HG02943 (cell line): ENCODE measurements around the gene ABLIM2.

Experiments
- ATAC-seq: cut with Tn5 transposase; IDR thresholded peaks from one replicate; pipeline ENCODE4 v1.9.1; 2021; ENCODE audit warnings: mild to moderate bottlenecking, low read depth, moderate library complexity; ENCODE audit not compliant: unreplicated experiment

Gene ABLIM2

DNA sequence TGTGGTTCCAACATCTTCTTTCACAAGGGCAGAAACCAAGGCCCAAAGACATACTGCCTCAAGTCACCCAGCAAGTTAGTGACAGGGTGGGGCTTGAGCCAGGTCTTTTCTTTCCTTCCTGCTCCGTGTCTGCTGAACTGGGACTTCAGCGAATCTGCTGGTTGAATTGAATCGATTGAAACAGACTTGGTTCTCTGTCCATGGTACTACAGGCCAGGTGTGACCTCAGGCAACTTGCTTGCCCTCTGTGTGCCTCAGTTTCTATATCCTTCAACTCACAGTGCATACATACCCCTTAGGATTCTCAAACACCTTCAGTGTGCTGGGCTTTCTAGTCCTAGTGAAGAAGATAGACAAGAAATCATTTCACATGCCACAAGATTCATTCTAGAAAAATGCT, 2.0 kb upstream of the ABLIM2 start:
- ATAC-seq = no peak

DNA sequence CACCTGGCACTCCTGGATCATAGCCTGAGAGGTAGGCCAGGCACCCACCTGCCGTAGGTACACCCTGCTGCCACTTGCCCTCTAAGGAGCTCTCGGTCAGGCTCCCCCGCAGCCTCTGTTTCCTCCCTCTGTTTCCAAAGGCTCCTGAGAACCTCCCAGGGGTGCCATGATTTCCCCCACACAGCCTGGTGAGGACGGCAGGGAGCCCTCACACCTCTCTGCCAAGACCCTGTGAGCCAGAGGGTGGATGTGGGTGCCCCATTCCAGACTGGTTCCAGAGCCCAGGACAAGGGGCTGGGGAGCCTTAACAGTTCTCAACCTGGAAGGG, 1.6 kb upstream of the ABLIM2 start:
- no peak for ATAC-seq

DNA sequence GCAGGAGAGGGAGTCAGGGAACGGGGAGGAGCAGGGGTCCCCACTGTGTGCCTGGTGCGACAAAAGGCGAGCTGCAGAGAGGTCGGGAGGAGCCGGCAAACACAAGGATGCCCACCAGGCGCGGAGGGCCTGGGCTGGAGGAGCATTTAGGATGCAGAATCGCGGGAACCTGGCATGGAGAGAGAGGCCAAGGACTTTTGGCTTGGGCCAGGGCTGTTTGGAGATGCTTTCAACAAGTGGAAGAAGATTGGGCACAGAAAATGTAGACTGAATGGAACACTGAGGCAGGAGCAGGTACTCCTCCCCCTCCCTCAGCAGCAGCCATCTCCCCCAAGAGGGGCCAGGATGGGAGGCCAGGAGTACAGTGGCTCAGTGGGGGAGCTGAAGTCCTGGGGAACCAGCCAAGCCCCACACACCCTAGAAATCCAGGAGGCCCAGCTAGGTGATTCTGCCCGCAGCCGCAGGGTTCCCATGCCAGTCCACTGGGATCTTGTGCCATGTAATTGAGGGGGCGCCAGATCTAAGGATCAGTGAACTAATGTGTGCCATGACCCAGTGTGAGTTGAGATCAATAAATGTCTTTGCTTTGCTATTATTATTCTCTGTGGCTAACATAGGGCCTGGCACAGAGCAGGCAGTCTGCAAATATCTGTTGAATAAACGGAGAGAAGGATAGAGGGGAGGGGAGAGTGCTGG, 1.1 kb upstream of the ABLIM2 start:
- no peak for ATAC-seq

DNA sequence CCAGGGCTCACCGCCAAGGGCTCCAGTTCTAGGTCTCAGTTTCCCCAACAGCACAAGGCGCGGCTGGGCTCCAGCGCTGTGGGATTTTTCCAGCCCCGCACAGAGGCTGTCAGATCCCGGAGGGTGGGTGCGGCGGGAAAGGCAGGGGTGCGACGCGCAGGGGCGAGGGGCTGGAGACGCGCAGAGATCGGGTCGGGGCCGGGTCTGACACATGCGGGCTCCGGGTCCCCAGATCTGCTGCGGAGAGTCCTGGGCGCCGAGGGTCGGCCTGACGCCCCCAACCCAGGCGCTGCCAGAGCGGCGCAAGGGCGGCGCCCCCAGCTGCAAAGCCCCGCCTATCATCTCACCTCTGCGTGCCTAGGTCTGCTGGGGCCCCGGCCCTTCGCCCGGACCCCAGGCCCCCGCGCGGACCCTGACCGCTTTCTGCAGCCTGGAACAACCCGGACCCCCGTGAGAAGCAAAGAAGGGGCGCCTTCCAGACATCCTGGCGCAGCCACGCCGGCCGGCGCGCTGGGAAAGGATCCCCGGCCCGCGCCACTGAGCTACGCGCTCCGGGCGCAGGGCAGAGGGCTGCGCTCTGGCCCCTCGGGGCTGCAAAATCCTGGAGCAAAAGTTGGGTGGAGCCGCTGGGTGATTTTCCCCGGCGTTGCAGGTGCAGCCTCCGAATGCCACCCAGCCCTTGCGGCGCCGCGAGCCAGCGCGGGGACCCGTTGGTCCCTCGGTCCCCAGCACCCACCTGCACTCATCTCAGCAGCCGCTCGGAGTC, 486 bp downstream of the ABLIM2 start:
- no peak for ATAC-seq

DNA sequence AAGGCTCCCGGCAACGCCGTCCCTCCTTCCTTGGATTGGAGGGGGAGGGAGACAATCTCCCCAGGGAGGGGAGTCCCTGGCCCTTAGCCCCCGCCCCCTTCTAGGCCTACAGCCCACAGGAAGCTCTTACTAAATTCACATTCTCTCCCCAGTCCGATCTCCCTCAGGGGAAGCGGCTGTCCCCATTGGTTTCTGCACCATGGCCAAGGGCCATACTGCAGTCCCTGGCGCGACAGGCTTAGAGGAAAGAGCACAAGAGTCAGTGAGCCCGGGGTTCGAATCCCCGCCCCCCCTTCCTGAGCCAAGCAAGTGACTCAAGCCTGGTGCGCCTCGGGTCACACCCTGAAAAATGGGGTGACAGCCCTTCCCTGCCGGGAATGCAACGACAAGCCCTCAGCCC, 1.1 kb downstream of the ABLIM2 start:
- ATAC-seq = no peak

DNA sequence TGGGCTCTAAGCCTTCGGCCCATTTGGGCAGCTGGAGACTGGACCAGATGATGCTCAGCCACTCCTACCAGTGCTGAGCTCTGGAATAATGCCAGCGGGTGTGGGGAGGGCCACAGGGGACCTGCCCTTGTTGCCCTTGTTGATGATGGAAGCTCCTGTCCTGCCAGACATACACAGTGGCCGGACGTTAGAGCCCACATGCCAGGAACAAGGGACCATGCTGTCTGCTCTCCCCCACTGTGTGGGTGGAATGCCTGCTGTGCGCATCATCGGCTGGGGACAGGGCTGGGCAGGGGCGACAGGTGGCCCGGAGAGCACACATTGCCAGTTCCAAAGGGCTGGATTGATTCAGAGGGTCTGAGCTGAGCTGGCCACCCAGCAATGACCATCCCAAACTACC, 2.0 kb downstream of the ABLIM2 start:
- ATAC-seq = no peak

DNA sequence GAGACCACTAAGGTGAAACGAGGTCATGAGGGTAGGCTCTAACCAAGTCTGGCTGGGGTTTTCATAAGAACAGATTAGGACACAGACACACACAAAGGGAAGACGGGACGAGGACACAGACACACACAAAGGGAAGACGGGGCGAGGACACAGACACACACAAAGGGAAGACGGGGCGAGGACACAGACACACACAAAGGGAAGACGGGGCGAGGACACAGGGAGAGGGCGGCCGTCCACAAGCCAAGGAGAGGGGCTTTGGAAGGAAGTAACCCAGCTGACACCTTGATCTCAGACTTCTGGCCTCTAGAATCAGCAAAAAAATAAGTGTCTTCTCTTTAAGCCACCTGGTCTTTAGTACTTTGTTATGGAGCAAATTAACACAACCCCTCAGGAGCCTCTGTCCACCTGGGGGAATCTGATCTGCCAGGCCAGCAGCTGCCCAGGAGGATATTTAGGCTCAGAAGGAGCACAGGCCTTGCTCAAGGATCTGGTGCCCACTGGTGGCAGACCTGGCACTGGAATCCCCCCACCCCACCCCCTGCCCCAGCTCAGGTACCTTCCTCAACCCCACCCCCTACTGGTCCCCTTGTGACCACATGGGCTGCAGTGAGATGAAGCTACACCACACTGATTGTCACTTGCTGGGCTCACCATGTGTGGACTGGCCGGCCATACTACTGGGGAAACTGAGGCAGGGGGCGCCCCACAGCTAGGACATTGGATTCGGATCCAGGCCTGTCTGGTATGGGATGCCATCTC, 2.8 kb downstream of the ABLIM2 start:
- no peak for ATAC-seq

DNA sequence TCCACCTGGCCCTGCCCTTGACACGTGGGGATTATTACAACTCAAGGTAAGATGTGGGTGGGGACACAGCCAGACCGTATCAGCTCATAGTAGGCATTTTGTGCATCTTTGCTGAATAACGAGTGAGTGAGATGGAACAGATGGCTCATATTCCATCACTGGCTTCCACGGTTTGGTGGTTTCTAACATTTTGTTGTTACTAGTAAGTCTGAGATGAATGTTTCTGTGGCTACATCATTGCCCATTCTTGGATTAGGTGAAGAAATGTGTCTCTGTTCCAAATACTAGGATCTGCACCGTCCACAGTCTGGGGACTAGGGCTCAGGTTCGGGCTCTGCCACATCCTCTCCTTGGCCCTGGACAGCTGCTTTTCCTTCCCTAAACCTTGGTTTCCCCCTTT, 3.6 kb downstream of the ABLIM2 start:
- ATAC-seq = no peak

DNA sequence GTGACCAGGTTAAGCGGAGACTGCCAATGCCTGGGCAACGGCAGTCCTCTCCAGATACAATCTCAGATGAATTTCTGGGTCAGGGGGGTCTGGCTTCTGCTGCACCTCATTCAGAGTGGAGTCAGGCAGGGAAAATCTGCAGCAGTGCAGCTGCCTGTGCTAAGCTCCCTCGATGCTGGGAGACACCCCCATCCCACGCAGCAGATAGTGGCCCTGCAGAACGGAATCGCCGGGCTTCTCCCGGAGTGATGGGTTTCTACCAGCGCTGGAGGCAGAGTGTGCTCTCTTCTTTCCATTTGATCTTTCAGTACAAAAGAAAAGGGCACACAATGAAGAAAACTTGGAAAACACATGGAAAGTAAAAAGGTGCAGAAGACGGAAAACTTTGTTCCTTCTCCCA, 5.2 kb downstream of the ABLIM2 start:
- ATAC-seq = no peak

DNA sequence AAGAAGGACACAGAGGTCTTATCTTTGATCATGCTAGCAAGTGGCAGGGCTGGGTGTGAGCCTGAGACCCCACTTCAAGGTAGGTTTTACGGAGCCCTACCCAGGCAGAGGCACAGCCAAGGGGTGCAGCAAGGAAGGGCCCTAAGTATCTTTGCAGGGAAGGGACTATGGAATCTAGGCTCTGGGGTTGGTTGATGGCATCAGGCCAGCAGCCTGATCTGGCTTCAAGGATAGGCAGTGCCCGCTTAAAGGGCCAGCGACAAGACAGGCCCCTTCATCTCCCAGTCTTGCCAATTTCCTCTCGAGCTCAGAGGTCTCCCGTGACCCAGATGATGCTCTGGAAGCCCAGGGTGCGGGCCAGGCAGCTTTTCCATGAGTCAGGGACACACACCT, 5.8 kb downstream of the ABLIM2 start:
- no peak for ATAC-seq

DNA sequence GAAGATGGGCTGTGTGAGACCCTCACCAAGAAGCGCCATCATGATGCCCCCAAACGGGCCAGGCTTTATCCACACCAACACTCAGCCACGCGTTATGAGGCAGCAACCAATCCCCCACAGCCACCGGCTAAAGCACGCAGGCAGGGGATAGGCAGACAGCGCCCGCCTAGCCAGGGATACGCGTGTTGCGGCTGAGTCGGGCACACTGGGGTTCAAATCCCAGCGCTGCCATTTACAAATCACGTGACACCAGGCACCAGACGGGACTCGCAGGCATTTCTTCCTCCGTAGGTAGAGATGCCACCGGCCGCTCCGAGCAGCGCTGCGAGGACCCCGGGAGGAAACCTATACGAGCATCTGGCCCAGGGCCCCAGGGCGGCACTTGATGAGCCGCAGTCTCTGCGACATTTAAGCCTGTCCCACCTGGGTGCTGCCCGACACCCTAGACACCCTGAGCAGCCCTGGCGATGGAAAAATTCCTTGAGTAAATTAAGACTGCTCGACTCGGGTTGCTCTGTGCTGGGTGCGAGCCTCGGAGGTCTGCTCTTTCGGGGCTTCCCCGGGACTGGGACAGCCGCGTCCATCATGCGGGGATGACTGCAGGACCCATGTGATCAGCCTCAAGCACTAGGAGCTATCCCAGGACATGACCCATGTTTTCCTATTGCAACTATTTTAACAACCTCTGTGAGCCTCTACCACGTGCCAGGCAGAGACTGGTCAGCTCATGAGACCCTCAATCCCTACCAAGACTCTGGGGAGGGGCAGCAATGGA, 6.3 kb downstream of the ABLIM2 start:
- ATAC-seq = no peak

DNA sequence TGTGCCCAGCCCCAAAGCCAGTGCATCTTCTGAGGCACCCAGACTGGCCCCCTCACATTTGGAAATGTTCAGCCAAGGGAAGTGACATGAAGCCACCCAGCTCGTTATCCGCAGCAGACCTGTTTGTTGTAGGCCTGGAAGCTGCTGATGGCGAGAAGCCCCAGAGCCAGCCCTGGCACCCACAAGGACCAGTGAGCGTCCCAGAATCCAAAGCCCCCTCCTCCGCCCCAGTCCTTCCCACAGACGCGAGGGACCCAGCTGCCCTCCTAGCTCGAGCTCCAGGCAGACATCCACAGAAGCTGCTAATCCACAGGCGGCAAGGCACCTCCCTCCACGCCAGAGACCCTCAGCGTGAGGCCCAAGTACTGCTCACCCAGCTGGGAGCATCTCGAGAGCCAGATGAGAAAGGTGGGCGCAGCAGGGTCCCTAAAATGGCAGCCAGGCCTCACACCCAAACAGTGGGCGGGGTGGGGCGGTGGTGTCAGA, 7.4 kb downstream of the ABLIM2 start:
- no peak for ATAC-seq

DNA sequence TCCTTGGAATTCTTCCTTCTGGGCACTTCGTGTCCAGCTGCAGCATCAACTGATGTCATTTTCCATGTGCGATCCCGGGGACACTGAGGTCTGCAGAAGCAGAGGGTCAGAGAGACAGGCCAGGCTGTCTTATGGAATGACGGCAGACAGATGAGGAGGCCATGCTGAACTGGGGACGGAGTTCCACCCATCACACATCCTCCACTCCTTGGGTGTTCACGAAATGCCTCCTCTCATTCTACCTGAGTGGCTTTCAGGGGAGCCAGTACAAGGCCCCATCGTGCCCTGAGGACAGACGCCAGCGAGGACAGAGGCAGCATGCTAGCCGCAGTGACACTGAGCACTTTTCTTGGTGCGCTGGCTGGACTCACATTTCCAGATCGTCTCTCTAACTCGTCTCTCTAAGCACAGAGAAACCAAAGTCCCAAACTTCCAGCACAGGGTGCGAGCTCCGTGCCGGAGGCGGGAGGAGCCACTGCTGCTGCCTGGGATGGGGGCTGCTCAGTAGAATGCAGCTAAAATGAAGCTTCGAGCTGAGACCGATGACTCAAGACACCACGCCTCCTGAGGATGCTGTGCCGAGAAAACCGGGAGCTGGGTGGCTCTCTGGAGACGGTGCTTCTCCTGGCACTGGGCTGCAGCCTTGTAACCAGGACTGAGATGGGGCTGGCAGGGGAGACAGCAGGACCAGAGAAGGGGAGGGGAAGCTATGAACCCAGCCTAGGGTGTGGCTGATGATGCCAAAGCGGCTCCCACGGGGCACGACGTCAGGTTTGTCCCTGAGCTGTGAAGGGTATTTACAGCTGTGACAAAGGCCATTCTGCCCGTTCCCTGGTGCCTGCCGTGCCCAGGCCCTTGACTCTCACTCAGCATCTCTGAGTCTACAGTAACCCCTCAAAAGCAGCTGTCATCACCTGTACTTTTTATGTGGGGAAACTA, 8.2 kb downstream of the ABLIM2 start:
- ATAC-seq = no peak

DNA sequence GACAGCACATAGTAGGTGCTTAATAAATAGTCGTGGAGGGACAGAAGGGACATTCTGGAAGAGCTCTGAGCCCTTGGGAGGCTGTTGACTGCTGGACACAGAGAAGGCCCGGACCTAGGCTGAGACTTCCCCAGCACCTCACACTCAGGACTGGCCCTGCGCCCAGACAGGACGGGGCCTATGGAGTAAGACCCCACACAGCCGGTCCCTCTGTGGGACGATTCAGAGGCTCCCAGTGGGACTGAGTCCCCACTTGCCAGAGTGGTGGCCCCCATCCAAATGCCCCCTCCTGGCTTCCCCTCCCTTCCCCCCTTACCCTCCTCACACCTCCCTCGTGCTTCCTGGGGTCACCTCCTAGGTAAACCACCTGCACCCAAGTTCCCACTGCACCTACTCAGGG, 8.9 kb downstream of the ABLIM2 start:
- no peak for ATAC-seq

DNA sequence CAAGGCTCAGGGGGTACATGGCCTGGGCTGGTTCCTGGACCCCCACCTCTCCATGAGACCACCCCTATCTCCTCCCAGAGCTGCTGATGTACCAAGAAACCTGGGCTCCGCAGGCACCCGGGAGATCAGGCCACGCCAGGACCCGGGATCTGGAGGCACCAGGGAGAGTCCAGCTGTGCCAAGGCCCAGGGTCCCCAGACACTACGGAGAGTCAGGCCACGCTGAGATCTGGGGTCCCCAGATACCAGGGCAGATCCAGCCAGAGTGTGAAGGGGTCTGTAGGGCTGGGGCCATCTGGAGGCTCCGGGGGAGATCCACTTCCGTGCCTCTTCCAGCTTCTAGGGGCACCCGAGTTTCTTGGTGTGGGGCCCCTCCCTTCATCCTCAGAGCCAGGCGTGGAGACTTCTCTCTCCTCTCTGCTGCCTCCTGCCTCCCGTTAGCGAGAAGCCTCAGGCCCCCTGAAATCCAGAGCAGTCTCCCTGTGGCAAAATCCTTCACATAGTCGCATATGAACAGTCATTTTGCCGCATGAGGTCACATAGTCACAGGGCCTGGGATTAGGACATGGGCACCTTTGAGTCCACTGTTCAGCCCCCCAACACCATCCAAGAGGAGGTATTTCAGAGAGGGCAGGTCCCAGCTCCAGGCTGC, 9.7 kb downstream of the ABLIM2 start:
- no peak for ATAC-seq

DNA sequence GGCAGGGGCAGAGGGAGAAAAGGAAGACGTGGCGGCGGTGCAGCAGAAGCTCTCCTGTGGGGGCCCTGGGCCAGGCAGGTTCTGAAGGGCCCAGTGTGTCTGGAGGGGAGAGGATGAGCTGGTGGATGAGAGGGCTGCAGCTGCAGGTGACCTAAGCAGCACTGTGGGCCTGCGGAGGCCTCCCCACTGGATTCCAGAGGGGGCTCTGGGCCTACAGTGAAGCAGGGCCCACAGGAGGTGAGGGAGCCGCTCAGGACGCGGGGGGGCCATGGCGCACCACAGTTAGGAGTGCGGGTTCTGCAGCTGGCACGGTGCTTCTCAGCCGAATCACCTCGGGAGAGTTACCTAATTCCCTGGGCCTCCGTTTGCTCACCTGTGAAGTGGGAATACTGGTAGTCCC, 10.5 kb downstream of the ABLIM2 start:
- no peak for ATAC-seq

DNA sequence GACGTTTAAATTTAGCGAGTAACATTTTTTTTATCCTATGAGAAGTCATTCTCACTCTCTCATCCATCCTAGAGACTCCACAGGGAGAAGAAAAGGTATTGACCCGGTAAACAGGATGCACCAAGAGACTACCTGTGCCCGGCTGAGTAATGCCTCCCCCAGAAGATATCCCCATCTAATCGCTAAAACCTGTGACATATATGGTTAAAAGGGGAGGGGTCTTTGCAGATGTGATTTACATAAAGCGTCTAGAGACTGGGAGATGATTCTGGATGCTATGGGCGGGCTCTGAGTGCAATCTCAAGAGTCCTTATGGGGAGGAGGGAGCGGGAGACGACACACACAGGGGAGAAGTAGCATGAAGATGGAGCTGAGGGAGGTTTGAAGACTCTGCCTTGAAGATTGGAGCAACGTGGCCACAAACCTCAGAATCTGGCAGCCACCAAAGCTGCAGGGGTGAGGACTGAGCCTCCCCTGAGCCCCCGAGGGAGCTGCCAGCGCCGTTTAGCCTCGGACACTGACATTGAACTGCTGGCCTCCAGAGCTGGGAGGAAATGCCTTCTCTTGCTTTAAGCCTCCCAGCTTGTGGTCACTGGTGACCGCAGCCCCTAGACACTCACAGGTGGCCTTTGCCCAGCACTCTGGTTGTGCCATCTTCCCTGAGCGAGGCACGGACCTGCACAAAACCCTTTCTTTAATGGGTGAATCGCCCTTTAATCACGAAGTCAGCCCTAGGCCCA, 11.2 kb downstream of the ABLIM2 start:
- ATAC-seq = no peak

DNA sequence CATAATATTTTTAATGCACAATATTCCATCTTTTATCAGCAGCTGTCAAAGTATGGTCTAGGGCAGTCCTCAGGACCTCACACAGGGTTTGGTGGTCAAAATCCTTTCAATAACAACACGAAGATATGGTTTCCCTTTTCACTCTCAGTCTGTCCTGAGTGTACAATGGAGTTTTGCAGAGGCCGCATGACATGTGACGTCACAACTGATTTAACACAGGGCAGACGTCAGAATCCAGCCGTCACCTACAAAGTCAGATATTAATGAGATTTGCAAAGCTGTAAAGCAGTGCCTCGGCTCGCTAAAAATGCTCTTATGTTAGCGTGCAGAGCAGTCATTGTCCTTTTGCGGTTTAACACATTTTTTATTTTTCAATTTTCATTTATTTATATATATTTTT, 12.5 kb downstream of the ABLIM2 start:
- no peak for ATAC-seq

DNA sequence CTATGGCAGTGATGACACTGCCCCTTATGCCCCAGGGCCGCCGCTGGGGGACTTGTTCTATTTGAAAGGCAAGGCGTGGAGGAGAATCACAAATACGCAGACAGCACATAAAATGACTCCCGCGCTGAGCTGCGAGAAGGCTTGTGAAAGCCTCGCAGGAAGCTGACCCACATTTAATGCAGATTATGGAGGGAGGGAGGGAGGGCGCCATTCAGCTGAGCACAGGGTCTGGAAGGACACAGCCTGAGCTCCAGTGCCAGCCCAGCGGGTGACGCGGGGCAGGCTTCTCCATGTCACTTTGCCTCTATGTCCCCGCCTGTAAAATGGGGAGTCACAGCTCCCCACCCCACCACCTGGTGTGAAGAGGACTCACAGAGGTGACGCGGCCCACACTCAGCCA, 14.3 kb downstream of the ABLIM2 start:
- no peak for ATAC-seq
